HepG2 (cell line): ENCODE data around the gene RAB30. TPM values are rescaled to one million over a fixed set of nuclear protein-coding genes. Genes with fewer than 3 reads are reported as not detected.

Experiments
- ATAC-seq: fragments of 200-7000 bp; cut with Tn5 transposase; 3 replicates; pipeline ENCODE4 v1.9.1; 2020; ENCODE audit warnings: mild to moderate bottlenecking, moderate library complexity
- BruUV-seq: library from RNA; stranded (reverse); fragments of 400-500 nt; replicated peaks from 2 replicates; lab custom pipeline; 2021; lab: Mats Ljungman, UMichigan
- CTCF ChIA-PET: fragments of 300-600 bp; formaldehyde crosslinking; extraction: SDS; loops from one replicate; lab custom pipeline; 2021; ENCODE audit warnings: low total read pairs, inconsistent platforms, low intra/inter-chr PET ratio; lab: Yijun Ruan, JAX
- POLR2A ChIA-PET: fragments of 350-600 bp; sonication (Branson Sonifier 250); formaldehyde crosslinking; loops from one replicate; lab custom pipeline; 2020; ENCODE audit warnings: antibody characterized with exemption, inconsistent platforms; lab: Yijun Ruan, JAX
- DNase-seq: peaks from one replicate; pipeline ENCODE4 v3.0.0-alpha.2; 2015; ENCODE audit warnings: low spot score
- FAIRE-seq: peaks from 3 replicates; lab custom pipeline; 2011; peaks lifted over from hg19 to GRCh38; lab: Jason Lieb, UNC
- H2AFZ ChIP-seq: one replicate; pipeline ENCODE4 v1.6.1; 2011; ENCODE audit warnings: low read length, inconsistent platforms
- H3K27ac ChIP-seq: fragments of 300-600 bp; 3 replicates; pipeline ENCODE4 v1.8.0; 2011; ENCODE audit warnings: mixed run types, mild to moderate bottlenecking, mixed read lengths, low read length, inconsistent platforms; ENCODE audit not compliant: insufficient read depth; ENCODE audit errors: extremely low read length
- H3K27me3 ChIP-seq, 2 experiments: fragments of 200-600 bp in 1 of 2; 2 replicates in 1 of 2; 3 replicates in 1 of 2; pipeline versions ENCODE4 v1.6.0 to v1.8.0; 2011; ENCODE audit warnings: low read length in 2 of 2, mild to moderate bottlenecking in 2 of 2, moderate library complexity in 2 of 2, inconsistent platforms in 1 of 2; ENCODE audit not compliant: insufficient read depth in 2 of 2, control insufficient read depth in 1 of 2
- H3K36me3 ChIP-seq, 2 experiments: fragments of 200-600 bp in 1 of 2; replicated peaks in 1 of 2; 2 replicates in 1 of 2; 3 replicates in 1 of 2; pipeline versions ENCODE4 v1.5.1 to v1.8.0; 2011; ENCODE audit warnings: low read length in 2 of 2, inconsistent platforms in 1 of 2; ENCODE audit not compliant: insufficient read depth in 2 of 2, control insufficient read depth in 1 of 2
- H3K4me1 ChIP-seq: 2 replicates; pipeline ENCODE4 v1.5.1; 2012; ENCODE audit warnings: low read length, inconsistent platforms; ENCODE audit not compliant: insufficient read depth
- H3K4me2 ChIP-seq: 2 replicates; pipeline ENCODE4 v1.6.0; 2011; ENCODE audit warnings: low read depth, low read length, inconsistent platforms
- H3K4me3 ChIP-seq, 3 experiments: fragments of 200-600 bp in 1 of 3; sonication (generic), shearing (Covaris generic) in 1 of 3; replicated peaks in 1 of 3; 2 replicates each; pipeline ENCODE4 v1.5.1; 2011 to 2016; ENCODE audit warnings: low read length in 3 of 3, inconsistent platforms in 2 of 3, low read depth in 2 of 3, mild to moderate bottlenecking in 2 of 3, control low read depth in 1 of 3, mixed read lengths in 1 of 3; ENCODE audit not compliant: insufficient read depth in 1 of 3
- H3K79me2 ChIP-seq: one replicate; pipeline ENCODE4 v1.6.1; 2011; ENCODE audit warnings: low read length, inconsistent platforms; ENCODE audit not compliant: insufficient read depth
- H3K9ac ChIP-seq: 2 replicates; pipeline ENCODE4 v1.6.0; 2011; ENCODE audit warnings: mild to moderate bottlenecking, low read depth, low read length, inconsistent platforms; ENCODE audit not compliant: insufficient read depth
- H3K9me3 ChIP-seq: 2 replicates; pipeline ENCODE4 v1.5.1; 2012; ENCODE audit warnings: mild to moderate bottlenecking, low read length
- H4K20me1 ChIP-seq: 2 replicates; pipeline ENCODE4 v1.6.0; 2011; ENCODE audit warnings: inconsistent platforms, mild to moderate bottlenecking, low read length, moderate library complexity; ENCODE audit not compliant: insufficient read depth
- FOXK2 ChIP-seq: fragments of 450-650 bp; IDR thresholded peaks from 2 replicates; pipeline ENCODE4 v1.6.1; 2016
- GATAD1 ChIP-seq: IDR thresholded peaks from 2 replicates; pipeline ENCODE4 v1.6.1; 2016; ENCODE audit warnings: missing genetic modification reagents, missing compliant biosample characterization
- GFI1 ChIP-seq: sonication (generic); formaldehyde crosslinking; IDR thresholded peaks from 2 replicates; pipeline ENCODE4 v1.5.0; 2020; ENCODE audit warnings: missing genetic modification reagents, mild to moderate bottlenecking, borderline replicate concordance
- PPARG ChIP-seq: conservative IDR thresholded peaks from 2 replicates; pipeline ENCODE4 v1.6.1; 2016; ENCODE audit warnings: missing biosample characterization, missing genetic modification reagents
- RAD21 ChIP-seq: fragments of 450-650 bp; formaldehyde crosslinking; IDR thresholded peaks from 2 replicates; pipeline ENCODE4 v1.5.0; 2020; ENCODE audit warnings: mild to moderate bottlenecking
- SNRNP70 ChIP-seq: fragments of 200-400 bp; formaldehyde crosslinking; IDR thresholded peaks from 2 replicates; pipeline ENCODE4 v1.6.1; 2017; ENCODE audit warnings: mild to moderate bottlenecking, low read depth, low read length, moderate library complexity
- THAP11 ChIP-seq: IDR thresholded peaks from 2 replicates; pipeline ENCODE4 v1.6.1; 2016; ENCODE audit warnings: missing biosample characterization, missing genetic modification reagents
- ZNF335 ChIP-seq: sonication (generic); formaldehyde crosslinking; IDR thresholded peaks from 2 replicates; pipeline ENCODE4 v1.4.0; 2020; ENCODE audit warnings: missing genetic modification reagents
- ZNF792 ChIP-seq: IDR thresholded peaks from 2 replicates; pipeline ENCODE4 v1.6.1; 2016
- in situ Hi-C: cut with HindIII; loops from 2 replicates; pipeline ENCODE4 v1.10.0; 2017; ENCODE audit warnings: low pct_unique_long_range_greater_than_20kb; ENCODE audit not compliant: extremely low pct_ligation_motif_present
- intact Hi-C: fragments of 100-400 bp; cut with micrococcal nuclease; formaldehyde crosslinking; loops from one replicate; pipeline ENCODE4 v1.10.0; 2022; ENCODE audit not compliant: unreplicated experiment
- polyA plus RNA-seq, 8 experiments: library from polyadenylated mRNA; depleted of rRNA in 3 of 8; stranded (reverse) in 7 of 8; unstranded in 1 of 8; fragments of >200 nt; fragmentation: Illumina TruSeq in 4 of 8; extraction: Trizol in 4 of 8; gene quantifications; 2 replicates each; pipeline versions ENCODE4 v1.2.1 to v1.2.3, GENCODE V29; 2011 to 2016; ENCODE audit warnings: low read depth in 4 of 8, missing spikeins in 1 of 8, mixed read lengths in 1 of 8; ENCODE audit not compliant: insufficient read depth in 1 of 8
- total RNA-seq, 5 experiments: library from RNA; depleted of rRNA; stranded (reverse); fragments of >200 nt; fragmentation: Illumina TruSeq; extraction: Trizol; gene quantifications; 2 replicates each; pipeline ENCODE4 v1.2.3, GENCODE V29; 2016; ENCODE audit warnings: low read depth in 1 of 5
- TF ChIP-seq, protein P1 (sequence below): sonication (generic); formaldehyde crosslinking; IDR thresholded peaks from 2 replicates; pipeline ENCODE4 v1.4.0; 2020; ENCODE audit warnings: missing genetic modification reagents
- TF ChIP-seq, protein P2 (sequence below): IDR thresholded peaks from 2 replicates; pipeline ENCODE4 v1.6.1; 2016; ENCODE audit warnings: missing biosample characterization, missing genetic modification reagents, low read depth
- TF ChIP-seq, protein P3 (sequence below): IDR thresholded peaks from 2 replicates; pipeline ENCODE4 v1.6.1; 2016; ENCODE audit warnings: low read depth
- TF ChIP-seq, protein P4 (sequence below): sonication (generic); formaldehyde crosslinking; IDR thresholded peaks from 2 replicates; pipeline ENCODE4 v1.9.0; 2021; ENCODE audit warnings: mild to moderate bottlenecking, missing genetic modification reagents

RAB30 gene
- total and polyA plus RNA-seq, 2 of the 13 experiments (the other 11 are each of a cell fraction or from before 2014, with no cell fraction given): 3.7 to 5.0 TPM

DNA sequence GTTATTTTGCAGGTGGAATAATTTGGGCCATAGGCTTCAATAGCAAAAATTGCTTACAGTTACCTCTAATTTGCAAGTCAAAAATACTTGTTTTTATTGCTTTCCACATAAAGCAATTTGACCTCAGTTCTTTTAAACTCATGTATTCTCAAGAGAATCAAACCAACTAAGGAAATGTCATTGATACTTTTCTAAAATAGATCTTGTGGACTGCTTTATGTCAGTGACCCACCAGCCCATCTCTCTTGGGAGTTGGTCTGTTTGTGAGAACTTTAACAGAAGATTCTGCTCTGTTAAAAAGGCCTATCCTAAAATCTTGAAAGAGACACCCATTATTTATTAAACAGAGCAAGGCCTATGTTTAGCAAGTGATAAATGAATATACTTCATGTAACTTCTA lies 94.9 kb downstream of the RAB30 start:
- Histone ChIP-seq H3K36me3 (peaks cover 0 to 3% of the 10 kb centered on the region in 2 experiments; a peak in 1 of 5 replicates), H4K20me1 (no peaks in the 10 kb centered on the region), H3K4me1 (peaks cover 15% of the 10 kb centered on the region), H3K4me2 (no peak overlapping the region), H3K79me2 (no peaks in the 10 kb centered on the region), H3K9me3 (no peaks in the 10 kb centered on the region), H3K27ac (no peak overlapping the region)
- no peak for DNase-seq
- CTCF ChIA-PET: no interaction called here
- POLR2A ChIA-PET: no interaction called here
- in situ Hi-C loops (no loop called here), intact Hi-C loops (no loop called here)
- BruUV-seq: no TSS peak
- TF ChIP-seq SNRNP70 (no peak), GFI1 (CRISPR knock-in tag) (no peak), RAD21 (CRISPR knock-in tag) (no peak), ZNF792 (CRISPR knock-in tag) (no peak), FOXK2 (no peak), GATAD1 (CRISPR knock-in tag) (no peak), PPARG (CRISPR knock-in tag) (no peak), ZNF335 (no peak), THAP11 (no peak)
- TF ChIP-seq, protein P1, sequence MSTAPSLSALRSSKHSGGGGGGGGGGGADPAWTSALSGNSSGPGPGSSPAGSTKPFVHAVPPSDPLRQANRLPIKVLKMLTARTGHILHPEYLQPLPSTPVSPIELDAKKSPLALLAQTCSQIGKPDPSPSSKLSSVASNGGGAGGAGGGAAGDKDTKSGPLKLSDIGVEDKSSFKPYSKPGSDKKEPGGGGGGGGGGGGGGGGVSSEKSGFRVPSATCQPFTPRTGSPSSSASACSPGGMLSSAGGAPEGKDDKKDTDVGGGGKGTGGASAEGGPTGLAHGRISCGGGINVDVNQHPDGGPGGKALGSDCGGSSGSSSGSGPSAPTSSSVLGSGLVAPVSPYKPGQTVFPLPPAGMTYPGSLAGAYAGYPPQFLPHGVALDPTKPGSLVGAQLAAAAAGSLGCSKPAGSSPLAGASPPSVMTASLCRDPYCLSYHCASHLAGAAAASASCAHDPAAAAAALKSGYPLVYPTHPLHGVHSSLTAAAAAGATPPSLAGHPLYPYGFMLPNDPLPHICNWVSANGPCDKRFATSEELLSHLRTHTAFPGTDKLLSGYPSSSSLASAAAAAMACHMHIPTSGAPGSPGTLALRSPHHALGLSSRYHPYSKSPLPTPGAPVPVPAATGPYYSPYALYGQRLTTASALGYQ (CRISPR knock-in tag): no peak
- TF ChIP-seq, protein P2, sequence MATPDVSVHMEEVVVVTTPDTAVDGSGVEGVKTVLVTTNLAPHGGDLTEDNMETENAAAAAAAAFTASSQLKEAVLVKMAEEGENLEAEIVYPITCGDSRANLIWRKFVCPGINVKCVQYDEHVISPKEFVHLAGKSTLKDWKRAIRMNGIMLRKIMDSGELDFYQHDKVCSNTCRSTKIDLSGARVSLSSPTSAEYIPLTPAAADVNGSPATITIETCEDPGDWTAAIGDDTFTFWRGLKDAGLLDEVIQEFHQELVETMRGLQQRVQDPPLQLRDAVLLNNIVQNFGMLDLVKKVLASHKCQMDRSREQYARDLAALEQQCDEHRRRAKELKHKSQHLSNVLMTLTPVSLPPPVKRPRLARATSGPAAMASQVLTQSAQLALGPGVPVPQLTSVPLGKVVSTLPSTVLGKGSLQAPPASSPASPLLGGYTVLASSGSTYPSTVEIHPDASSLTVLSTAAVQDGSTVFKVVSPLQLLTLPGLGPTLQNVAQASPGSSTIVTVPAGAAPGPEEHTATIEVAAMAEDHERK (CRISPR knock-in tag): no peak
- TF ChIP-seq, protein P3, sequence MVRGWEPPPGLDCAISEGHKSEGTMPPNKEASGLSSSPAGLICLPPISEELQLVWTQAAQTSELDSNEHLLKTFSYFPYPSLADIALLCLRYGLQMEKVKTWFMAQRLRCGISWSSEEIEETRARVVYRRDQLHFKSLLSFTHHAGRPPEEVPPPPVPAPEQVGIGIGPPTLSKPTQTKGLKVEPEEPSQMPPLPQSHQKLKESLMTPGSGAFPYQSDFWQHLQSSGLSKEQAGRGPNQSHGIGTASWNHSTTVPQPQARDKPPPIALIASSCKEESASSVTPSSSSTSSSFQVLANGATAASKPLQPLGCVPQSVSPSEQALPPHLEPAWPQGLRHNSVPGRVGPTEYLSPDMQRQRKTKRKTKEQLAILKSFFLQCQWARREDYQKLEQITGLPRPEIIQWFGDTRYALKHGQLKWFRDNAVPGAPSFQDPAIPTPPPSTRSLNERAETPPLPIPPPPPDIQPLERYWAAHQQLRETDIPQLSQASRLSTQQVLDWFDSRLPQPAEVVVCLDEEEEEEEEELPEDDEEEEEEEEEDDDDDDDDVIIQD (CRISPR knock-in tag): no peak
- TF ChIP-seq, protein P4, sequence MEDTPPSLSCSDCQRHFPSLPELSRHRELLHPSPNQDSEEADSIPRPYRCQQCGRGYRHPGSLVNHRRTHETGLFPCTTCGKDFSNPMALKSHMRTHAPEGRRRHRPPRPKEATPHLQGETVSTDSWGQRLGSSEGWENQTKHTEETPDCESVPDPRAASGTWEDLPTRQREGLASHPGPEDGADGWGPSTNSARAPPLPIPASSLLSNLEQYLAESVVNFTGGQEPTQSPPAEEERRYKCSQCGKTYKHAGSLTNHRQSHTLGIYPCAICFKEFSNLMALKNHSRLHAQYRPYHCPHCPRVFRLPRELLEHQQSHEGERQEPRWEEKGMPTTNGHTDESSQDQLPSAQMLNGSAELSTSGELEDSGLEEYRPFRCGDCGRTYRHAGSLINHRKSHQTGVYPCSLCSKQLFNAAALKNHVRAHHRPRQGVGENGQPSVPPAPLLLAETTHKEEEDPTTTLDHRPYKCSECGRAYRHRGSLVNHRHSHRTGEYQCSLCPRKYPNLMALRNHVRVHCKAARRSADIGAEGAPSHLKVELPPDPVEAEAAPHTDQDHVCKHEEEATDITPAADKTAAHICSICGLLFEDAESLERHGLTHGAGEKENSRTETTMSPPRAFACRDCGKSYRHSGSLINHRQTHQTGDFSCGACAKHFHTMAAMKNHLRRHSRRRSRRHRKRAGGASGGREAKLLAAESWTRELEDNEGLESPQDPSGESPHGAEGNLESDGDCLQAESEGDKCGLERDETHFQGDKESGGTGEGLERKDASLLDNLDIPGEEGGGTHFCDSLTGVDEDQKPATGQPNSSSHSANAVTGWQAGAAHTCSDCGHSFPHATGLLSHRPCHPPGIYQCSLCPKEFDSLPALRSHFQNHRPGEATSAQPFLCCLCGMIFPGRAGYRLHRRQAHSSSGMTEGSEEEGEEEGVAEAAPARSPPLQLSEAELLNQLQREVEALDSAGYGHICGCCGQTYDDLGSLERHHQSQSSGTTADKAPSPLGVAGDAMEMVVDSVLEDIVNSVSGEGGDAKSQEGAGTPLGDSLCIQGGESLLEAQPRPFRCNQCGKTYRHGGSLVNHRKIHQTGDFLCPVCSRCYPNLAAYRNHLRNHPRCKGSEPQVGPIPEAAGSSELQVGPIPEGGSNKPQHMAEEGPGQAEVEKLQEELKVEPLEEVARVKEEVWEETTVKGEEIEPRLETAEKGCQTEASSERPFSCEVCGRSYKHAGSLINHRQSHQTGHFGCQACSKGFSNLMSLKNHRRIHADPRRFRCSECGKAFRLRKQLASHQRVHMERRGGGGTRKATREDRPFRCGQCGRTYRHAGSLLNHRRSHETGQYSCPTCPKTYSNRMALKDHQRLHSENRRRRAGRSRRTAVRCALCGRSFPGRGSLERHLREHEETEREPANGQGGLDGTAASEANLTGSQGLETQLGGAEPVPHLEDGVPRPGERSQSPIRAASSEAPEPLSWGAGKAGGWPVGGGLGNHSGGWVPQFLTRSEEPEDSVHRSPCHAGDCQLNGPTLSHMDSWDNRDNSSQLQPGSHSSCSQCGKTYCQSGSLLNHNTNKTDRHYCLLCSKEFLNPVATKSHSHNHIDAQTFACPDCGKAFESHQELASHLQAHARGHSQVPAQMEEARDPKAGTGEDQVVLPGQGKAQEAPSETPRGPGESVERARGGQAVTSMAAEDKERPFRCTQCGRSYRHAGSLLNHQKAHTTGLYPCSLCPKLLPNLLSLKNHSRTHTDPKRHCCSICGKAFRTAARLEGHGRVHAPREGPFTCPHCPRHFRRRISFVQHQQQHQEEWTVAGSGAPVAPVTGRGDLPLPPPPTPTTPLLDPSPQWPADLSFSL (CRISPR knock-in tag): no peak
- TF ChIP-seq, all 625 proteins: peak for 0
- FAIRE-seq: no peak
- no peak overlapping the region for H3K4me3 ChIP-seq
- no peaks in the 10 kb centered on the region for H3K27me3 ChIP-seq
- no peak overlapping the region for H2AFZ ChIP-seq
- H3K9ac ChIP-seq: no peak overlapping the region
- no peak for ATAC-seq
